Pancreas (tissue), 10 donors: ENCODE measurements around the gene RPL37A. TPM values are rescaled to one million over a fixed set of nuclear protein-coding genes. Genes with fewer than 3 reads are reported as not detected.

Experiments used
- ATAC-seq, 4 donors: fragments of 200-7000 bp; cut with Tn5 transposase; one replicate each; pipeline versions ENCODE4 v1.8.0 to v1.9.1; 2020; ENCODE audit warnings: mild to moderate bottlenecking in 4 of 4, moderate library complexity in 4 of 4
- DNase-seq, 6 donors: peaks; one replicate each; pipeline ENCODE4 v3.0.0-alpha.2; 2020
- FAIRE-seq: peaks from 2 replicates; lab custom pipeline; 2012; peaks lifted over from hg19 to GRCh38; lab: Jason Lieb, UNC
- H3K27ac ChIP-seq, 4 donors: fragments of 200-600 bp; sonication (generic); 1 replicate in 3 of 4; 2 replicates in 1 of 4; pipeline versions ENCODE4 v1.5.0 to v1.8.0; 2020
- H3K27me3 ChIP-seq, 4 donors: fragments of 200-600 bp; one replicate each; pipeline ENCODE4 v1.8.0; 2021
- H3K36me3 ChIP-seq, 3 donors: fragments of 200-600 bp; sonication (generic) in 1 of 3; one replicate each; pipeline versions ENCODE4 v1.5.0 to v1.8.0; 2020 to 2021
- H3K4me1 ChIP-seq, 3 donors: fragments of 200-600 bp; one replicate each; pipeline ENCODE4 v1.8.0; 2021
- H3K4me3 ChIP-seq, 4 donors: fragments of 200-600 bp; sonication (generic) in 2 of 4; one replicate each; pipeline versions ENCODE4 v1.5.0 to v1.8.0; 2020 to 2021
- H3K9me3 ChIP-seq, 4 donors: fragments of 200-600 bp; one replicate each; pipeline ENCODE4 v1.8.0; 2021
- CTCF ChIP-seq, 4 donors: fragments of 200-600 bp; sonication (generic) in 3 of 4; IDR thresholded peaks; one replicate each; pipeline versions ENCODE4 v1.5.0 to v1.8.0; 2021; ENCODE audit warnings: antibody characterized with exemption in 4 of 4
- WGBS, 2 donors: extraction: QIAGEN DNeasy Blood & Tissue Kit; methylation state at CpG; one replicate each; pipeline ENCODE4 v1.1.7; 2013; 5-methylcytosine and 5-hydroxymethylcytosine counted together
- intact Hi-C, 3 donors: fragments of 100-400 bp; cut with DNase I; formaldehyde crosslinking; loops; one replicate each; pipeline versions ENCODE4 v1.11.1 to v1.14.2; 2022
- polyA plus RNA-seq, 2 donors: library from polyadenylated mRNA; stranded (reverse); fragments of 200-250 nt; gene quantifications; one replicate each; pipeline ENCODE4 v1.2.3, GENCODE V29; 2013
- total RNA-seq, 6 donors: library from RNA; stranded (reverse); fragmentation: NEBNext Ultra II Directional in 4 of 6; extraction: Animal tissue kit (Norgen Biotek cat#: 25700) in 4 of 6; gene quantifications; one replicate each; pipeline versions ENCODE4 v1.2.1 to v1.2.4, GENCODE V29; 2021 to 2023
- donor health status: healthy with polysubstance abuse.
- donor health status: DM: no; HTN: no; CAD: no; lungs with moderate emphysema.
- donor health status: DM: no; HTN: no; CAD: no.
- donor health status: control.
- donor health status: control.
- donor health status: Bipolar disorder and iron deficiency.
- donor health status: DM: yes; HTN: yes; CAD: no.
- donor health status: DM: no; HTN: no; CAD: no.
- donor health status: DM: no; HTN: no; CAD: no.
- donor health status: DM: yes; HTN: yes; CAD: no.

The RPL37A gene
- total and polyA plus RNA-seq, 8 donors = 1,329 to 2,596 (median 1,625) TPM

GRCh38 chr2:216498070-216498378 lies 620 bp upstream of the RPL37A start:
- intact Hi-C loops = no loop called here
- H3K27ac ChIP-seq = peak overlapping the region; percentile 29 to 76 (median 69)
- H3K9me3 ChIP-seq = no peaks in the 10 kb centered on the region
- FAIRE-seq (no peak), ATAC-seq (no peak), DNase-seq (no peak)
- H3K4me1 ChIP-seq = peaks cover 9 to 33% (median 12%) of the 10 kb centered on the region in 3 donors
- peaks cover 0 to 31% (median 29%) of the 10 kb centered on the region in 3 donors for H3K36me3 ChIP-seq
- no peaks in the 10 kb centered on the region for H3K27me3 ChIP-seq
- 26 to 31% methylated on average over 6 of the region's 6 CpGs for WGBS, 2 donors
- peak overlapping the region; percentile 60 to 84 (median 66) for H3K4me3 ChIP-seq
- TF ChIP-seq CTCF (IDR thresholded peaks at IDR 0.05) = no peak

- Histone ChIP-seq H3K27me3 (no peaks in the 10 kb centered on the region), H3K9me3 (no peaks in the 10 kb centered on the region), H3K4me3 (peak overlapping the region; percentile 60 to 84 (median 66)), H3K36me3 (peaks cover 0 to 37% (median 30%) of the 10 kb centered on the region in 3 donors), H3K4me1 (peaks cover 9 to 33% (median 12%) of the 10 kb centered on the region in 3 donors), H3K27ac (peak overlapping the region in 1 of 4 donors; percentile 76)
- 8 to 13% methylated on average over 6 of the region's 6 CpGs for whole genome bisulfite sequencing, 2 donors
- no peak for ATAC-seq
- DNase-seq = no peak
- intact Hi-C loops = no loop called here
- no peak for TF ChIP-seq CTCF (IDR thresholded peaks at IDR 0.05)
- FAIRE-seq = no peak
Observed at GRCh38 chr2:216499641-216500218, 1.1 kb downstream of the RPL37A start.

- intact Hi-C loops = no loop called here
- FAIRE-seq (no peak), DNase-seq (no peak), ATAC-seq (no peak)
- no peak overlapping the region for H3K27ac ChIP-seq
- WGBS, 2 donors = 89 to 90% methylated on average over 2 of the region's 2 CpGs
- H3K27me3 ChIP-seq = no peaks in the 10 kb centered on the region
- peaks cover 9 to 33% (median 12%) of the 10 kb centered on the region in 3 donors for H3K4me1 ChIP-seq
- H3K9me3 ChIP-seq = no peaks in the 10 kb centered on the region
- H3K36me3 ChIP-seq = peaks cover 0 to 37% (median 30%) of the 10 kb centered on the region in 3 donors
- no peak for TF ChIP-seq CTCF (IDR thresholded peaks at IDR 0.05)
- peak overlapping the region in 2 of 4 donors; percentile 66 to 84 for H3K4me3 ChIP-seq
Observed at GRCh38 chr2:216500572-216500971, 1.9 kb downstream of the RPL37A start.

GRCh38 chr2:216501854-216502253 lies 3.2 kb downstream of the RPL37A start:
- FAIRE-seq (no peak), DNase-seq (no peak), ATAC-seq (no peak)
- H3K27me3 ChIP-seq = no peaks in the 10 kb centered on the region
- no peak for TF ChIP-seq CTCF (IDR thresholded peaks at IDR 0.05)
- peaks cover 9 to 33% (median 12%) of the 10 kb centered on the region in 3 donors for H3K4me1 ChIP-seq
- H3K36me3 ChIP-seq = peaks cover 0 to 37% (median 30%) of the 10 kb centered on the region in 3 donors
- H3K9me3 ChIP-seq = no peaks in the 10 kb centered on the region
- H3K4me3 ChIP-seq = no peak overlapping the region
- intact Hi-C loops = no loop called here
- WGBS, 2 donors = 88 to 94% methylated on average over 8 of the region's 8 CpGs
- no peak overlapping the region for H3K27ac ChIP-seq
